ENCODE measurements around the gene ERMN.

DNA sequence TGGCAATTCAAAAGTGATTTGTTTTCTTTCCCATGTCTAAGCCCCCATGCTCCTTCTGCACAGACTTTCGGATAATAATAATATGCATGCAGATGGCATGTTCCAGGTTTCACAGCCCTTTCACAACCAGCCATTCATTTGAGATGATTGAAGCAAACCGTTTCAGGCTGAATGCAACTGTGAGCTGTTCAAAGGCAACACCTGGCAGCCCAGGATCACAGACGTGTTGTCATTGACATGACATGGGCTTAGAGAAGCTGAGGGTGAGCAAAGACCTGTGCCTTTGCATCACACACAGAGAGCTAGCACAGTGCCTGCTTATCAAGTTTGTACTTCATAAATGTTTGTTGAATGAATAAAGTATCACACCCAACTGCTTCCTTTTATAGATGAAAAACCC, 12.4 kb upstream of the ERMN start:
- TF ChIP-seq, protein P1, sequence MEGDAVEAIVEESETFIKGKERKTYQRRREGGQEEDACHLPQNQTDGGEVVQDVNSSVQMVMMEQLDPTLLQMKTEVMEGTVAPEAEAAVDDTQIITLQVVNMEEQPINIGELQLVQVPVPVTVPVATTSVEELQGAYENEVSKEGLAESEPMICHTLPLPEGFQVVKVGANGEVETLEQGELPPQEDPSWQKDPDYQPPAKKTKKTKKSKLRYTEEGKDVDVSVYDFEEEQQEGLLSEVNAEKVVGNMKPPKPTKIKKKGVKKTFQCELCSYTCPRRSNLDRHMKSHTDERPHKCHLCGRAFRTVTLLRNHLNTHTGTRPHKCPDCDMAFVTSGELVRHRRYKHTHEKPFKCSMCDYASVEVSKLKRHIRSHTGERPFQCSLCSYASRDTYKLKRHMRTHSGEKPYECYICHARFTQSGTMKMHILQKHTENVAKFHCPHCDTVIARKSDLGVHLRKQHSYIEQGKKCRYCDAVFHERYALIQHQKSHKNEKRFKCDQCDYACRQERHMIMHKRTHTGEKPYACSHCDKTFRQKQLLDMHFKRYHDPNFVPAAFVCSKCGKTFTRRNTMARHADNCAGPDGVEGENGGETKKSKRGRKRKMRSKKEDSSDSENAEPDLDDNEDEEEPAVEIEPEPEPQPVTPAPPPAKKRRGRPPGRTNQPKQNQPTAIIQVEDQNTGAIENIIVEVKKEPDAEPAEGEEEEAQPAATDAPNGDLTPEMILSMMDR (IDR thresholded peaks at IDR 0.05): no peak
- no peak for TF ChIP-seq POLR2A (IDR thresholded peaks at IDR 0.05)
